HepG2 (cell line): Measurements from ENCODE around the gene OLAH. TPM values are rescaled to one million over a fixed set of nuclear protein-coding genes. Genes with fewer than 3 reads are reported as not detected.

Experiments
- ARHGAP35 ChIP-seq: sonication (generic); formaldehyde crosslinking; IDR thresholded peaks from 2 replicates; pipeline ENCODE4 v1.9.0; 2022; ENCODE audit warnings: mild to moderate bottlenecking, inconsistent platforms, moderate library complexity, missing genetic modification reagents, borderline replicate concordance
- ASH2L ChIP-seq: fragments of 300-600, 200-600 bp; sonication (generic); IDR thresholded peaks from 2 replicates; pipeline ENCODE4 v1.7.0; 2017; ENCODE audit warnings: low read depth, mild to moderate bottlenecking, moderate library complexity, mixed read lengths, low read length; ENCODE audit not compliant: insufficient read length
- CTCF ChIP-seq: sonication (generic); formaldehyde crosslinking; IDR thresholded peaks from 2 replicates; pipeline ENCODE4 v1.5.0; 2020; ENCODE audit warnings: mild to moderate bottlenecking, missing genetic modification reagents, moderate library complexity
- ERF ChIP-seq: IDR thresholded peaks from 2 replicates; pipeline ENCODE4 v1.6.1; 2018; ENCODE audit warnings: missing biosample characterization, missing genetic modification reagents
- EZH2 ChIP-seq: conservative IDR thresholded peaks from 2 replicates; pipeline ENCODE4 v1.6.1; 2012; ENCODE audit warnings: mild to moderate bottlenecking, low read depth, low read length, moderate library complexity
- MAFF ChIP-seq: IDR thresholded peaks from 2 replicates; pipeline ENCODE4 v1.6.1; 2011; ENCODE audit warnings: low read depth, low read length, improper control_type of control experiment
- PAX8 ChIP-seq: sonication (generic); formaldehyde crosslinking; IDR thresholded peaks from 2 replicates; pipeline ENCODE4 v1.8.0; 2022; ENCODE audit warnings: mild to moderate bottlenecking, missing genetic modification reagents, borderline replicate concordance
- RORA ChIP-seq: sonication (generic); formaldehyde crosslinking; IDR thresholded peaks from 2 replicates; pipeline ENCODE4 v1.5.0; 2020; ENCODE audit warnings: mild to moderate bottlenecking, missing genetic modification reagents, moderate library complexity
- SP5 ChIP-seq: IDR thresholded peaks from 2 replicates; pipeline ENCODE4 v1.6.1; 2016; ENCODE audit warnings: low read depth, borderline replicate concordance
- TFDP2 ChIP-seq: sonication (generic); formaldehyde crosslinking; IDR thresholded peaks from 2 replicates; pipeline ENCODE4 v1.4.0; 2020; ENCODE audit warnings: missing genetic modification reagents
- TSC22D2 ChIP-seq: sonication (generic); formaldehyde crosslinking; IDR thresholded peaks from 2 replicates; pipeline ENCODE4 v1.5.1; 2020; ENCODE audit warnings: missing genetic modification reagents, mild to moderate bottlenecking, borderline replicate concordance
- UBTF ChIP-seq: sonication (generic); formaldehyde crosslinking; IDR thresholded peaks from 2 replicates; pipeline ENCODE4 v1.4.0; 2020; ENCODE audit warnings: mild to moderate bottlenecking, missing genetic modification reagents
- XRCC5 ChIP-seq: fragments of 200-400 bp; formaldehyde crosslinking; optimal IDR thresholded peaks from 2 replicates; pipeline ENCODE3; 2017; ENCODE audit warnings: mild to moderate bottlenecking, low read length
- ZMAT3 ChIP-seq: sonication (generic); formaldehyde crosslinking; conservative IDR thresholded peaks from 2 replicates; pipeline ENCODE4 v1.7.0; 2021; ENCODE audit warnings: missing genetic modification reagents
- ZMYM3 ChIP-seq: sonication (generic); formaldehyde crosslinking; IDR thresholded peaks from 2 replicates; pipeline ENCODE4 v1.5.1; 2020; ENCODE audit warnings: mild to moderate bottlenecking, missing genetic modification reagents
- ZNF263 ChIP-seq: sonication (generic); formaldehyde crosslinking; IDR thresholded peaks from 2 replicates; pipeline ENCODE4 v1.4.0; 2020; ENCODE audit warnings: missing genetic modification reagents
- ZNF354B ChIP-seq: sonication (generic); formaldehyde crosslinking; IDR thresholded peaks from 2 replicates; pipeline ENCODE4 v1.8.0; 2022; ENCODE audit warnings: mild to moderate bottlenecking, missing genetic modification reagents
- ZNF430 ChIP-seq: sonication (generic); formaldehyde crosslinking; IDR thresholded peaks from 2 replicates; pipeline ENCODE4 v1.9.0; 2021; ENCODE audit warnings: mild to moderate bottlenecking, missing genetic modification reagents
- ZNF556 ChIP-seq: sonication (generic); formaldehyde crosslinking; IDR thresholded peaks from 2 replicates; pipeline ENCODE4 v1.4.0; 2020; ENCODE audit warnings: mild to moderate bottlenecking, missing genetic modification reagents, borderline replicate concordance
- ZNF709 ChIP-seq: sonication (generic); formaldehyde crosslinking; IDR thresholded peaks from 2 replicates; pipeline ENCODE4 v1.5.0; 2020; ENCODE audit warnings: mild to moderate bottlenecking, missing genetic modification reagents
- ZNF75D ChIP-seq: sonication (generic); formaldehyde crosslinking; IDR thresholded peaks from 2 replicates; pipeline ENCODE4 v1.8.1; 2023; ENCODE audit warnings: missing genetic modification reagents, mild to moderate bottlenecking, borderline replicate concordance
- ZSCAN21 ChIP-seq: sonication (generic); formaldehyde crosslinking; IDR thresholded peaks from 2 replicates; pipeline ENCODE4 v1.8.0; 2022; ENCODE audit warnings: mild to moderate bottlenecking, missing genetic modification reagents, moderate library complexity, borderline replicate concordance
- ZSCAN9 ChIP-seq: IDR thresholded peaks from 2 replicates; pipeline ENCODE4 v1.6.1; 2016; ENCODE audit warnings: borderline replicate concordance
- polyA plus RNA-seq, 8 experiments: library from polyadenylated mRNA; depleted of rRNA in 3 of 8; stranded (reverse) in 7 of 8; unstranded in 1 of 8; fragments of >200 nt; fragmentation: Illumina TruSeq in 4 of 8; extraction: Trizol in 4 of 8; gene quantifications; 2 replicates each; pipeline versions ENCODE4 v1.2.1 to v1.2.3, GENCODE V29; 2011 to 2016; ENCODE audit warnings: low read depth in 4 of 8, missing spikeins in 1 of 8, mixed read lengths in 1 of 8; ENCODE audit not compliant: insufficient read depth in 1 of 8
- total RNA-seq, 5 experiments: library from RNA; depleted of rRNA; stranded (reverse); fragments of >200 nt; fragmentation: Illumina TruSeq; extraction: Trizol; gene quantifications; 2 replicates each; pipeline ENCODE4 v1.2.3, GENCODE V29; 2016; ENCODE audit warnings: low read depth in 1 of 5
- TF ChIP-seq, protein P1 (sequence below): sonication (generic); formaldehyde crosslinking; IDR thresholded peaks from 2 replicates; pipeline ENCODE4 v1.4.0; 2020; ENCODE audit warnings: missing genetic modification reagents; ENCODE audit errors: not compliant biosample characterization

The OLAH gene
- total and polyA plus RNA-seq, 2 of the 13 experiments (the other 11 are each of a cell fraction or from before 2014, with no cell fraction given), result 0.13 TPM; not detected in 1

DNA sequence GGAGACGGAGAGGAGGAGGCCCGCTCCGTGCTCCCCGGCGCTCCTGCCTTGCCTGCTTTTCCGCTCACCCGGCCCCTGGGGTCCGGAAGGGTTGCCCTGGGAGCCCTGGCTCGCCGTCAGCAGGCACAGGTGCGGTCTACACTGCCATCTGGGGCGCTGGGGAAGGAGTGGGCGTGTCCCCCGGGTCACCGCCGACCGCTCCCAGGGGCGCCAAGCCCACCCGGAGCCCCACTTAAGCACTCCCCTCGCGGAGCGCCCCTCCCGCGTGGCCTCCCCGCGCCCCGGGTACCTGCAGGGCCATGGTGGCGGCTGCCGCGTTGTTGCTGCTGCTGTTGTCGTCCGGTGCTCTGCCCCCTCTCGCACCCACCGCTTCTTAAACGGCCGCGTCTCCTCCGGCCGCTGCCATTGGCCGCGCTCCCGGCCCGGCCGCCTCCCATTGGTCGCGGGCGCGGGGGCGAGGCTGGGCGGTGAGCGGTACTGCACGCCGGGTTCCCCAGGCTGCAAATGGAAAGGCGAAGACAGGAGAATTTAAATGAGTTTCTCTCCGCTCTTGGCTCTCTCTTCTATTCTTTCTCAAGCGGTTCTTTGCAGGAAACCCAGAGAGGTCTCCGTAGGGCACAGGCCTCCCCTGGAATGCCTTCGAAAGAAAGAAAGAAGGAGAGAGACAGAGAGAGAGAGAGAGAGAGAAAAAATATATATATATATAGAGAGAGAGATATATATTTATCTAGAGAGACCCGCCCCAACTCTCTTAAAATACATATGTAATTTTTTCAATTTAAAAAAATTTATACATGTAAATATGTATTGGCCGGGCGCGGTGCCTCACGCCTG, 44.9 kb downstream of the OLAH start, which contains the start of gene ACBD7 (continued):
- TF ChIP-seq EZH2, result no peak
- TF ChIP-seq SP5 (CRISPR knock-in tag), result no peak
- TF ChIP-seq ERF (CRISPR knock-in tag), result no peak
- peak; percentile 49; the same call in 1 of the 2 replicates for TF ChIP-seq ZSCAN21 (CRISPR knock-in tag)
- TF ChIP-seq ARHGAP35 (CRISPR knock-in tag), result no peak
- TF ChIP-seq ZNF430 (CRISPR knock-in tag), result no peak
- no peak for TF ChIP-seq ZNF354B (CRISPR knock-in tag)
- no peak for TF ChIP-seq MAFF
- peak; percentile 65; the same call in 1 of the 2 replicates for TF ChIP-seq TSC22D2
- TF ChIP-seq, protein P1, sequence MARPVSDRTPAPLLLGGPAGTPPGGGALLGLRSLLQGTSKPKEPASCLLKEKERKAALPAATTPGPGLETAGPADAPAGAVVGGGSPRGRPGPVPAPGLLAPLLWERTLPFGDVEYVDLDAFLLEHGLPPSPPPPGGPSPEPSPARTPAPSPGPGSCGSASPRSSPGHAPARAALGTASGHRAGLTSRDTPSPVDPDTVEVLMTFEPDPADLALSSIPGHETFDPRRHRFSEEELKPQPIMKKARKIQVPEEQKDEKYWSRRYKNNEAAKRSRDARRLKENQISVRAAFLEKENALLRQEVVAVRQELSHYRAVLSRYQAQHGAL (CRISPR knock-in tag), result no peak
- no peak for TF ChIP-seq RORA (CRISPR knock-in tag)
- no peak for TF ChIP-seq ZMYM3 (CRISPR knock-in tag)
- TF ChIP-seq XRCC5, result peak; percentile 62
- TF ChIP-seq ASH2L, result peak; percentile 61
- TF ChIP-seq ZSCAN9, result 0 out of 2 replicates have a peak, but pooled peaks have one; percentile 13
- no peak; the same call in none of the 2 replicates for TF ChIP-seq UBTF
- TF ChIP-seq CTCF (CRISPR knock-in tag), result peak; percentile 30
- TF ChIP-seq PAX8, result 0 out of 2 replicates have a peak, but pooled peaks have one; percentile 53
- TF ChIP-seq ZMAT3, result 0 out of 2 replicates have a peak, but pooled peaks have one; percentile 51
- TF ChIP-seq TFDP2, result peak; percentile 94
- TF ChIP-seq ZNF556, result peak; percentile 59; the same call in 1 of the 2 replicates
- TF ChIP-seq ZNF263, result peak; percentile 91
- 0 out of 2 replicates have a peak, but pooled peaks have one; percentile 43 for TF ChIP-seq ZNF709 (CRISPR knock-in tag)
- TF ChIP-seq ZNF75D (CRISPR knock-in tag), result no peak
